CD4-positive, alpha-beta T cell treated with Interleukin-4 for 4 hours (primary cell): Measurements from ENCODE around the gene COMMD2.
A peak's percentile ranks its signal among the peaks of the same experiment; 100 is the strongest.

Experiments used
- DNase-seq: peaks from one replicate; pipeline ENCODE4 v3.0.0-alpha.2; 2020

Gene COMMD2

GRCh38 chr3:149752051-149752787 lies at the start of gene COMMD2:
Gene COMMD2 (minus strand): TSS chr3:149752489. CDS start chr3:149752444, 45 bp downstream.
- peak; percentile 87 for DNase-seq

GRCh38 chr3:149801639-149802038 lies 49.4 kb upstream of the COMMD2 start:
- no peak for DNase-seq

GRCh38 chr3:149801195-149801594 lies 48.9 kb upstream of the COMMD2 start:
- no peak for DNase-seq

GRCh38 chr3:149800693-149801092 lies 48.4 kb upstream of the COMMD2 start:
- no peak for DNase-seq

- DNase-seq, result no peak
Measured at GRCh38 chr3:149796026-149796425, 43.7 kb upstream of the COMMD2 start.

- DNase-seq, result no peak
Measured at GRCh38 chr3:149792452-149793270, 40.4 kb upstream of the COMMD2 start, which contains the start of gene ANKUB1. Gene ANKUB1 (minus strand): TSS chr3:149792554. CDS start chr3:149792366, 188 bp downstream.

GRCh38 chr3:149790698-149791097 lies 38.4 kb upstream of the COMMD2 start:
- DNase-seq, result no peak

- no peak for DNase-seq
Measured at GRCh38 chr3:149790268-149790667, 38.0 kb upstream of the COMMD2 start.

GRCh38 chr3:149784064-149784704 lies 31.9 kb upstream of the COMMD2 start:
- no peak for DNase-seq

- no peak for DNase-seq
Measured at GRCh38 chr3:149783576-149783975, 31.3 kb upstream of the COMMD2 start.

GRCh38 chr3:149781741-149782140 lies 29.5 kb upstream of the COMMD2 start:
- DNase-seq, result no peak

GRCh38 chr3:149781211-149781610 lies 28.9 kb upstream of the COMMD2 start:
- no peak for DNase-seq

GRCh38 chr3:149777414-149778214 lies 25.3 kb upstream of the COMMD2 start:
- DNase-seq, result no peak

- no peak for DNase-seq
Measured at GRCh38 chr3:149776170-149776569, 23.9 kb upstream of the COMMD2 start.

GRCh38 chr3:149772861-149773260 lies 20.6 kb upstream of the COMMD2 start:
- DNase-seq, result no peak

- DNase-seq, result peak; percentile 39
Measured at GRCh38 chr3:149771652-149772271, 19.5 kb upstream of the COMMD2 start.

- DNase-seq, result no peak
Measured at GRCh38 chr3:149770246-149770645, 18.0 kb upstream of the COMMD2 start.

- DNase-seq, result no peak
Measured at GRCh38 chr3:149768704-149769103, 16.4 kb upstream of the COMMD2 start.

GRCh38 chr3:149767720-149768119 lies 15.4 kb upstream of the COMMD2 start:
- DNase-seq, result no peak

GRCh38 chr3:149765762-149766334 lies 13.6 kb upstream of the COMMD2 start:
- no peak for DNase-seq

GRCh38 chr3:149764302-149764701 lies 12.0 kb upstream of the COMMD2 start:
- DNase-seq, result no peak
